ENCODE measurements around the gene SLC35D1. TPM values are rescaled to one million over a fixed set of nuclear protein-coding genes. Genes with fewer than 3 reads are reported as not detected.
"Not testable (repeated sequence)": the region's sequence is repeated elsewhere in the genome, so short reads cannot be mapped to it uniquely, and the experiment has no call there.

The SLC35D1 gene
- 13.6 TPM for total RNA-seq

- H3K9me3 ChIP-seq (ENCODE audit: low read depth, low read length) = no peaks in the 10 kb centered on the region
- H3K4me3 ChIP-seq (ENCODE audit: low read length) = peak within 1 kb of the TSS; percentile 75
- peaks cover 19% of the 10 kb centered on the region for H3K4me1 ChIP-seq (ENCODE audit: insufficient read depth, low read length)
- H3K27me3 ChIP-seq (ENCODE audit: insufficient read depth, low read length) = no peaks in the 10 kb centered on the region
Observed at GRCh38 chr1:67053785-67054772, at the start of gene SLC35D1. TSS of gene SLC35D1 (minus strand) at chr1:67054148. CDS start at chr1:67054013, 135 bp downstream.

- Histone ChIP-seq H3K9me3 (ENCODE audit: low read depth, low read length) (no peaks in the 10 kb centered on the region), H3K4me3 (ENCODE audit: low read length) (no peak overlapping the region), H3K27me3 (ENCODE audit: insufficient read depth, low read length) (no peaks in the 10 kb centered on the region), H3K4me1 (ENCODE audit: insufficient read depth, low read length) (no peaks in the 10 kb centered on the region)
Observed at GRCh38 chr1:67103548-67103947, 49.6 kb upstream of the SLC35D1 start.

GRCh38 chr1:67100833-67101232 lies 46.9 kb upstream of the SLC35D1 start:
- Histone ChIP-seq H3K4me3 (ENCODE audit: low read length) (no peak overlapping the region), H3K4me1 (ENCODE audit: insufficient read depth, low read length) (no peaks in the 10 kb centered on the region), H3K9me3 (ENCODE audit: low read depth, low read length) (no peaks in the 10 kb centered on the region), H3K27me3 (ENCODE audit: insufficient read depth, low read length) (no peaks in the 10 kb centered on the region)

- Histone ChIP-seq H3K4me3 (ENCODE audit: low read length) (no peak overlapping the region), H3K4me1 (ENCODE audit: insufficient read depth, low read length) (no peaks in the 10 kb centered on the region), H3K9me3 (ENCODE audit: low read depth, low read length) (no peaks in the 10 kb centered on the region), H3K27me3 (ENCODE audit: insufficient read depth, low read length) (no peaks in the 10 kb centered on the region)
Observed at GRCh38 chr1:67097305-67097704, 43.4 kb upstream of the SLC35D1 start.

GRCh38 chr1:67094191-67094590 lies 40.2 kb upstream of the SLC35D1 start:
- Histone ChIP-seq H3K27me3 (ENCODE audit: insufficient read depth, low read length) (no peaks in the 10 kb centered on the region), H3K4me1 (ENCODE audit: insufficient read depth, low read length) (no peaks in the 10 kb centered on the region), H3K4me3 (ENCODE audit: low read length) (no peak overlapping the region), H3K9me3 (ENCODE audit: low read depth, low read length) (no peaks in the 10 kb centered on the region)

- no peaks in the 10 kb centered on the region for H3K4me1 ChIP-seq (ENCODE audit: insufficient read depth, low read length)
- H3K9me3 ChIP-seq (ENCODE audit: low read depth, low read length) = no peaks in the 10 kb centered on the region
- H3K4me3 ChIP-seq (ENCODE audit: low read length) = no peak overlapping the region
- H3K27me3 ChIP-seq (ENCODE audit: insufficient read depth, low read length) = no peaks in the 10 kb centered on the region
Observed at GRCh38 chr1:67089685-67090208, 35.8 kb upstream of the SLC35D1 start.

- no peaks in the 10 kb centered on the region for H3K27me3 ChIP-seq (ENCODE audit: insufficient read depth, low read length)
Observed at GRCh38 chr1:67088440-67088839, 34.5 kb upstream of the SLC35D1 start.

GRCh38 chr1:67085326-67085725 lies 31.4 kb upstream of the SLC35D1 start:
- H3K27me3 ChIP-seq (ENCODE audit: insufficient read depth, low read length) = no peaks in the 10 kb centered on the region
- no peaks in the 10 kb centered on the region for H3K9me3 ChIP-seq (ENCODE audit: low read depth, low read length)
- H3K4me1 ChIP-seq (ENCODE audit: insufficient read depth, low read length) = no peaks in the 10 kb centered on the region
- H3K4me3 ChIP-seq (ENCODE audit: low read length) = no peak overlapping the region

More at GRCh38 chr1:67088440-67088839, 34.5 kb upstream of the SLC35D1 start:
- Histone ChIP-seq H3K4me1 (ENCODE audit: insufficient read depth, low read length) (no peaks in the 10 kb centered on the region), H3K9me3 (ENCODE audit: low read depth, low read length) (no peaks in the 10 kb centered on the region), H3K4me3 (ENCODE audit: low read length) (no peak overlapping the region)

GRCh38 chr1:67084765-67085318 lies 30.9 kb upstream of the SLC35D1 start:
- Histone ChIP-seq H3K4me1 (ENCODE audit: insufficient read depth, low read length) (no peaks in the 10 kb centered on the region), H3K9me3 (ENCODE audit: low read depth, low read length) (no peaks in the 10 kb centered on the region), H3K27me3 (ENCODE audit: insufficient read depth, low read length) (no peaks in the 10 kb centered on the region), H3K4me3 (ENCODE audit: low read length) (no peak overlapping the region)

GRCh38 chr1:67078291-67078690 lies 24.3 kb upstream of the SLC35D1 start:
- no peaks in the 10 kb centered on the region for H3K9me3 ChIP-seq (ENCODE audit: low read depth, low read length)
- H3K27me3 ChIP-seq (ENCODE audit: insufficient read depth, low read length) = no peaks in the 10 kb centered on the region
- no peaks in the 10 kb centered on the region for H3K4me1 ChIP-seq (ENCODE audit: insufficient read depth, low read length)
- no peak overlapping the region for H3K4me3 ChIP-seq (ENCODE audit: low read length)

GRCh38 chr1:67077593-67077992 lies 23.6 kb upstream of the SLC35D1 start:
- Histone ChIP-seq H3K4me3 (ENCODE audit: low read length) (no peak overlapping the region), H3K9me3 (ENCODE audit: low read depth, low read length) (peaks cover 4% of the 10 kb centered on the region), H3K27me3 (ENCODE audit: insufficient read depth, low read length) (no peaks in the 10 kb centered on the region), H3K4me1 (ENCODE audit: insufficient read depth, low read length) (no peaks in the 10 kb centered on the region)

- Histone ChIP-seq H3K27me3 (ENCODE audit: insufficient read depth, low read length) (peaks cover 3% of the 10 kb centered on the region), H3K4me1 (ENCODE audit: insufficient read depth, low read length) (no peaks in the 10 kb centered on the region), H3K4me3 (ENCODE audit: low read length) (no peak overlapping the region), H3K9me3 (ENCODE audit: low read depth, low read length) (peaks cover 11% of the 10 kb centered on the region)
Observed at GRCh38 chr1:67072749-67073148, 18.8 kb upstream of the SLC35D1 start.

- not testable (repeated sequence) for H3K4me1 ChIP-seq (ENCODE audit: insufficient read depth, low read length); H3K27me3 ChIP-seq (ENCODE audit: insufficient read depth, low read length); H3K4me3 ChIP-seq (ENCODE audit: low read length)
- peaks cover 10% of the 10 kb centered on the region for H3K9me3 ChIP-seq (ENCODE audit: low read depth, low read length)
Observed at GRCh38 chr1:67067655-67068054, 13.7 kb upstream of the SLC35D1 start.

GRCh38 chr1:67062412-67062811 lies 8.5 kb upstream of the SLC35D1 start:
- no peaks in the 10 kb centered on the region for H3K27me3 ChIP-seq (ENCODE audit: insufficient read depth, low read length)
- H3K4me3 ChIP-seq (ENCODE audit: low read length) = no peak overlapping the region
- H3K9me3 ChIP-seq (ENCODE audit: low read depth, low read length) = no peaks in the 10 kb centered on the region
- H3K4me1 ChIP-seq (ENCODE audit: insufficient read depth, low read length) = no peaks in the 10 kb centered on the region

GRCh38 chr1:67061266-67061665 lies 7.3 kb upstream of the SLC35D1 start:
- no peak overlapping the region for H3K4me3 ChIP-seq (ENCODE audit: low read length)
- H3K9me3 ChIP-seq (ENCODE audit: low read depth, low read length) = no peaks in the 10 kb centered on the region
- peaks cover 1% of the 10 kb centered on the region for H3K4me1 ChIP-seq (ENCODE audit: insufficient read depth, low read length)
- no peaks in the 10 kb centered on the region for H3K27me3 ChIP-seq (ENCODE audit: insufficient read depth, low read length)

All from mononuclear cell (primary cell).